Effector memory CD4-positive, alpha-beta T cell (primary cell): ENCODE measurements around the gene MUC5B.

Source experiments
- DNase-seq, 3 donors: peaks; one replicate each; pipeline ENCODE4 v3.0.0-alpha.2; 2020
- H3K27ac ChIP-seq: 2 replicates; pipeline ENCODE4 v1.7.0; 2013; ENCODE audit warnings: mild to moderate bottlenecking, low read length, moderate library complexity; ENCODE audit not compliant: insufficient read depth, poor library complexity, severe bottlenecking
- H3K27me3 ChIP-seq: replicated peaks from 2 replicates; pipeline ENCODE4 v1.7.0; 2013; ENCODE audit warnings: mild to moderate bottlenecking, low read length; ENCODE audit not compliant: insufficient read depth, control insufficient read depth, poor library complexity, severe bottlenecking
- H3K36me3 ChIP-seq: 2 replicates; pipeline ENCODE4 v1.7.0; 2013; ENCODE audit warnings: mild to moderate bottlenecking, low read length, moderate library complexity; ENCODE audit not compliant: control insufficient read depth, insufficient read depth
- H3K4me1 ChIP-seq: 2 replicates; pipeline ENCODE4 v1.7.0; 2013; ENCODE audit warnings: low read length, mild to moderate bottlenecking; ENCODE audit not compliant: control insufficient read depth, insufficient read depth, poor library complexity, severe bottlenecking
- H3K4me3 ChIP-seq: 2 replicates; pipeline ENCODE4 v1.7.0; 2013; ENCODE audit warnings: low read length, low read depth, mild to moderate bottlenecking; ENCODE audit not compliant: insufficient read depth, poor library complexity, severe bottlenecking
- H3K9me3 ChIP-seq: 2 replicates; pipeline ENCODE4 v1.7.0; 2013; ENCODE audit warnings: mild to moderate bottlenecking, low read length, moderate library complexity; ENCODE audit not compliant: control insufficient read depth

Gene MUC5B

DNA sequence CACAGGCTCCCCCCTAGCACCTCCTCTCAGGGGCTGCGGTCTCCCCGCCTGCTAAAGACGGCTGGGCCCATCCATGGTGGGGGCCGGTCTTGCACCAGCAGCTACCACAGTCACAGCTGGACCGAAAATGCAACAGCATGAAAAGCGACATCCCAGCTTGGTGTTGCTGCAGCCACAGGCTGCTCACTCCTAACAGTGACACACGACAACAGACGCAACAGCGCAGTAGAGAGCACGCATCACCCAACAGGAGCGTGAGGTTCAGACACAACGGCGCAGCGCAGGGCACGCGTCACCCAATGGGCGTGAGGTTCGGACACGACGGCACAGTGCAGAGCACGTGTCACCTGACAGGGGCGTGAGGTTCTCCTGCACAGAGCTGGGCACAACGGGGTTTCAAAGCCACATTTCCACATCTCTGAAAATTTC, 62.5 kb downstream of the MUC5B start:
- Histone ChIP-seq H3K4me1 (no peaks in the 10 kb centered on the region), H3K27me3 (no peaks in the 10 kb centered on the region), H3K36me3 (peaks cover 70% of the 10 kb centered on the region), H3K4me3 (no peak overlapping the region), H3K9me3 (no peaks in the 10 kb centered on the region), H3K27ac (no peak overlapping the region)
- no peak for DNase-seq

DNA sequence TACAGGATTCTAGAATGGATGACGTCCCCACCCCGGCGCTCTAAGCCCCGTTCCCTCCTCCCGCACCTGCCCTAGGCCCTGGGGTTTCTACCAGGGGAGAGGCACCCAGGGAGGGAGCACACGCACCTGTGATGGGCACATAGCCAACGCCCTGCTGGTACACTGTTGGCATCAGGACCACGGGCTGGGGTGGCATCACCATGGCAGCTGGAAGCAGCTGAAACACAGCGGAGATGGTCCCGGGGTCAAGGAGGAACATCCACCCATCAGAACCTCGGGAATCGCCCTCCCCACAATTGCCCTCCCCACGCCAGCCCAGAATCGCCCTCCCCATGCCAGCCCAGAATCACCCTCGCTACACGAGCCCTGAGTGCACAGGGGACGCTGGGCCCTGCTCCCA, 63.0 kb downstream of the MUC5B start:
- no peaks in the 10 kb centered on the region for H3K9me3 ChIP-seq
- no peak overlapping the region for H3K4me3 ChIP-seq
- no peaks in the 10 kb centered on the region for H3K4me1 ChIP-seq
- no peaks in the 10 kb centered on the region for H3K27me3 ChIP-seq
- H3K27ac ChIP-seq = no peak overlapping the region
- peaks cover 70% of the 10 kb centered on the region for H3K36me3 ChIP-seq
- no peak for DNase-seq

- peaks cover 62% of the 10 kb centered on the region for H3K36me3 ChIP-seq
- no peak for DNase-seq
- no peaks in the 10 kb centered on the region for H3K9me3 ChIP-seq
- no peak overlapping the region for H3K27ac ChIP-seq
- H3K27me3 ChIP-seq = no peaks in the 10 kb centered on the region
- H3K4me1 ChIP-seq = no peaks in the 10 kb centered on the region
- no peak overlapping the region for H3K4me3 ChIP-seq
These were observed 65.1 kb downstream of the MUC5B start for GRCh38 chr11:1287928-1288327.

DNA sequence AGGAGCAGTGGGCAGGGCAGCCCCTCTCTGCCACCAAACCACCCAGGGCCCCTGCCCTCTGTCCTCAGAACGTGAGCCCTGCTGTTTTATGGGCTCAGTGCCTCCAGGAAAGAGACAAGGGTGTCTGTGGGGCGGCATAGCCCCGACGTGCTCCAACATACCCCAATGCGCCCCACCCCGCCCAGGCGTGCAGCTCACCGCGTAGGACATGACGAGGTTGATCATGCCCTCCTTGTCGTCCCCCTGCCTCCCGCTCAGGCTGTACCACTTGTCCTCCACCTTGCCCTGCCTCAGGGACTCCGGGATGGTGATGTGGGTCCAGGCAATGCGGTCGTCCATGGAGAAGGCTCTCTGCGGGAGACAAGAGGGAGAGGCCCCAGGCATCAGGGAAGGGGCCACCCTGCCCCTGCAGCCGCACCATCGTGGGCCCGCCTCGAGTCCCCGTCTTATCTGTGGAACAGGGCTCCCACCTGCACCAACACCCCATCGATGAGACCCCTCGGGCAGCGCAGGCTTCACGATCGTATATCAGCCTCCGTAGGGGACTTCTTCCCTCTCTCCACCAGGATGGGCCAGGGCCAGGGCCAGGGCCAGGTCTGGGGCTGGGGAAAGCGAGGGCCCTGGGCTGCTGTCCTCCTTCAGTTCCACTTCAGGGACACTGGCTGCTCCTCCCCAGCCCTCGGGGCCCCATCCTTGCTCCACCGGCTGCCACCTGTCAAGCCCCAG, 65.7 kb downstream of the MUC5B start:
- no peak overlapping the region for H3K27ac ChIP-seq
- no peaks in the 10 kb centered on the region for H3K9me3 ChIP-seq
- H3K4me1 ChIP-seq = no peaks in the 10 kb centered on the region
- no peaks in the 10 kb centered on the region for H3K27me3 ChIP-seq
- peaks cover 62% of the 10 kb centered on the region for H3K36me3 ChIP-seq
- no peak for DNase-seq
- no peak overlapping the region for H3K4me3 ChIP-seq

DNA sequence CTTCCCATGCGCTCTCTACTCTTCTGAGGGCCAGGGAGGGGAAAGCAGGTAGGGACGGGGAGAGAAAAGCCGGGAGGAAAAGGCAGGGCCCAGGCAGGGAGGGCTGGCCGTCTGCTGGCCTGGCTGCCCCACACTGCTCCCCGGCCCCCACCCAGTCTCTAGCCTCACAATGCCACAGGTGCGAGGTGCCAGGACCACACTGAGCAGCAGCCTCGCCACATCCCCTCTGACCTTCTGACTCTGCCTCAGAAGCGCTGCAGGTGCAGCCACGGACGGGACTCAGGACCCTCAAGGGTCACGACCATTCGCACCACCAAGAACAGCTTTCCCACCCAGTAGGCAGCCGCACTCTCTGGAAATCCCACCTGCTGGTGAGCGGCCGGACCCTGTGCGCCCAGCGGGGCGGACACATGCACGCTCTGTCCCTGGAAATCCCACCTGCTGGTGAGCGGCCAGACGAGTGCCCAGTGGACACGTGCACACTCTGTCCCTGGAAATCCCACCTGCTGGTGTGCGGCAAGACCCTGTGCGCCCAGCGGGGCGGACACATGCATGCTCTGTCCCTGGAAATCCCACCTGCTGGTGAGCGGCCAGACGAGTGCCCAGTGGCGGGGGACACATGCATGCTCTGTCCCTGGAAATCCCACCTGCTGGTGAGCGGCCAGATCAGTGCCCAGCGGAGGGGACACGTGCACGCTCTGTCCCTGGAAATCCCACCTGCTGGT, 66.5 kb downstream of the MUC5B start:
- no peak overlapping the region for H3K27ac ChIP-seq
- DNase-seq = no peak
- H3K36me3 ChIP-seq = peaks cover 60% of the 10 kb centered on the region
- H3K9me3 ChIP-seq = no peaks in the 10 kb centered on the region
- no peak overlapping the region for H3K4me3 ChIP-seq
- no peaks in the 10 kb centered on the region for H3K27me3 ChIP-seq
- no peaks in the 10 kb centered on the region for H3K4me1 ChIP-seq

- H3K36me3 ChIP-seq = peaks cover 54% of the 10 kb centered on the region
- H3K27me3 ChIP-seq = no peaks in the 10 kb centered on the region
- H3K27ac ChIP-seq = no peak overlapping the region
- no peaks in the 10 kb centered on the region for H3K9me3 ChIP-seq
- no peaks in the 10 kb centered on the region for H3K4me1 ChIP-seq
- no peak for DNase-seq
- no peak overlapping the region for H3K4me3 ChIP-seq
These were observed 67.5 kb downstream of the MUC5B start for GRCh38 chr11:1290052-1291040.

DNA sequence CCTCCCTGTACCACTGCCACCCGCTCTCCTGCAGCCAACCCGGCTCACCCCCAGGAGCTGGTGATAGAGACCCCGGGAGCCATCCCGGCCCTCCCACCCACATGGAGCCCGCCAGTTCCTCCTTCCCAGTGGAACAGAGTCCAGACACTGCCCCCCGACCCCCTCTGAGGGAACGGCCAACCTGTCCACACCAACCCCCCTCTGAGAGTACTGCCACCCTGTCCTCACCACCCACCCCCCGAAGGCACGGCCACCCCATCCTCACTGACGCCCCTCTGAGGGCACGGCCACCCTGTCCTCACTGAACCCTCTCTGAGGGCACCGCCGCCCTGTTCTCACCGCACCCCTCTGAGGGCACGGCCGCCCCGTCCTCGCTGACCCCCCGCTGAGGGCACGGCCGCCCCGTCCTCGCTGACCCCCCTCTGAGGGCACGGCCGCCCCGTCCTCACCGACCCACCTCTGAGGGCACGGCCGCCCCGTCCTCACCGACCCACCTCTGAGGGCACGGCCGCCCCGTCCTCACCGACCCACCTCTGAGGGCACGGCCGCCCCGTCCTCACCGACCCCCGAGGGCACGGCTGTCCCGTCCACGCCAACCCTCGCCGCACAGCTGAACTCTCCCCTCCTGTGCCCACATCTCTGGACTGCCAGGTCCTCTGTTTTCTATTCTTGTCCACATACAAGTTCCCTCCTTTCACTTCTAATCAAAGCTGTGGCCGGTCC, 68.6 kb downstream of the MUC5B start:
- no peak for DNase-seq
- Histone ChIP-seq H3K27ac (no peak overlapping the region), H3K4me3 (no peak overlapping the region), H3K36me3 (peaks cover 46% of the 10 kb centered on the region), H3K4me1 (no peaks in the 10 kb centered on the region), H3K27me3 (no peaks in the 10 kb centered on the region), H3K9me3 (no peaks in the 10 kb centered on the region)

- H3K27ac ChIP-seq = no peak overlapping the region
These were observed 69.3 kb downstream of the MUC5B start for GRCh38 chr11:1292018-1292643.

More at GRCh38 chr11:1292018-1292643, 69.3 kb downstream of the MUC5B start:
- Histone ChIP-seq H3K36me3 (peaks cover 40% of the 10 kb centered on the region), H3K9me3 (no peaks in the 10 kb centered on the region), H3K4me3 (no peak overlapping the region), H3K27me3 (no peaks in the 10 kb centered on the region), H3K4me1 (no peaks in the 10 kb centered on the region)
- DNase-seq = no peak
